ENCODE data around the gene RGR. TPM values are rescaled to one million over a fixed set of nuclear protein-coding genes. Genes with fewer than 3 reads are reported as not detected.

The RGR gene
- total and polyA plus RNA-seq, 2 experiments from 2014 or later: not detected

Other genes with a start within 250 kb of the RGR start
- 105 and 106 TPM in 2 replicates for gene GHITM, start 105.5 kb upstream of the RGR start, total RNA-seq (2014; rRNA removed; shearing (Covaris generic))
- 95.9 and 97.1 TPM in 2 replicates for gene GHITM, start 105.5 kb upstream of the RGR start, polyA plus RNA-seq (2016; fragmentation: Nextera tagmentation; extraction: Ambion mirVana)
- not detected in 2 replicates for gene GPR15LG, start 71.3 kb upstream of the RGR start, total RNA-seq (2014; rRNA removed; shearing (Covaris generic))
- not detected in 2 replicates for gene GPR15LG, start 71.3 kb upstream of the RGR start, polyA plus RNA-seq (2016; fragmentation: Nextera tagmentation; extraction: Ambion mirVana)
- 6.6 and 6.7 TPM in 2 replicates for gene CDHR1, start 50.5 kb upstream of the RGR start, total RNA-seq (2014; rRNA removed; shearing (Covaris generic))
- gene CDHR1, start 50.5 kb upstream of the RGR start, polyA plus RNA-seq (2016; fragmentation: Nextera tagmentation; extraction: Ambion mirVana): 3.2 TPM in 2 replicates
- gene LRIT2, start 19.5 kb upstream of the RGR start, total RNA-seq (2014; rRNA removed; shearing (Covaris generic)): not detected in 2 replicates
- gene LRIT2, start 19.5 kb upstream of the RGR start, polyA plus RNA-seq (2016; fragmentation: Nextera tagmentation; extraction: Ambion mirVana): not detected in 2 replicates
- gene LRIT1, start 3.5 kb upstream of the RGR start, total RNA-seq (2014; rRNA removed; shearing (Covaris generic)): 0.07 TPM in 1 of 2 replicates, not detected in the other
- not detected in 2 replicates for gene LRIT1, start 3.5 kb upstream of the RGR start, polyA plus RNA-seq (2016; fragmentation: Nextera tagmentation; extraction: Ambion mirVana)
- 30.6 and 33.8 TPM in 2 replicates for gene CCSER2, start 83.5 kb downstream of the RGR start, total RNA-seq (2014; rRNA removed; shearing (Covaris generic))
- 25.4 and 37.2 TPM in 2 replicates for gene CCSER2, start 83.5 kb downstream of the RGR start, polyA plus RNA-seq (2016; fragmentation: Nextera tagmentation; extraction: Ambion mirVana)